HFFc6 (cell line): ENCODE measurements around the gene DDI2. TPM values are rescaled to one million over a fixed set of nuclear protein-coding genes. Genes with fewer than 3 reads are reported as not detected.

Experiments used
- DNase-seq: peaks from one replicate; pipeline ENCODE4 v3.0.0-alpha.2; 2018
- H3K27ac Mint-ChIP-seq: 2 replicates; pipeline ENCODE4 v1.8.0; 2020; ENCODE audit warnings: mild to moderate bottlenecking, mixed read lengths
- H3K27me3 Mint-ChIP-seq: 2 replicates; pipeline ENCODE4 v1.8.0; 2021; ENCODE audit warnings: mild to moderate bottlenecking, moderate library complexity, mixed read lengths; ENCODE audit not compliant: insufficient read depth
- H3K36me3 Mint-ChIP-seq: 2 replicates; pipeline ENCODE4 v1.8.0; 2021; ENCODE audit warnings: low read depth, mixed read lengths
- H3K4me1 Mint-ChIP-seq: 2 replicates; pipeline ENCODE4 v1.8.0; 2020; ENCODE audit warnings: low read depth, mixed read lengths
- H3K4me3 Mint-ChIP-seq: 2 replicates; pipeline ENCODE4 v1.8.0; 2020; ENCODE audit warnings: mild to moderate bottlenecking, moderate library complexity, mixed read lengths
- H3K9me3 Mint-ChIP-seq: 2 replicates; pipeline ENCODE4 v1.8.0; 2020; ENCODE audit warnings: mild to moderate bottlenecking, mixed read lengths
- total RNA-seq, 6 experiments: library from RNA; stranded (reverse); fragmentation: NEBNext Ultra II Directional; extraction: Animal tissue kit (Norgen Biotek cat#: 25700); gene quantifications; 2 replicates in 1 of 6; 3 replicates in 5 of 6; pipeline ENCODE4 v1.2.3, GENCODE V29; 2021
- TF ChIP-seq, protein P1 (sequence below): fragments of 200-600 bp; sonication (generic); IDR thresholded peaks from 2 replicates; pipeline ENCODE4 v1.5.0; 2021; ENCODE audit warnings: antibody characterized with exemption, mild to moderate bottlenecking

The DDI2 gene
- total RNA-seq, 6 experiments from 2014 or later: 11.6 to 15.3 (median 13.3) TPM

DNA sequence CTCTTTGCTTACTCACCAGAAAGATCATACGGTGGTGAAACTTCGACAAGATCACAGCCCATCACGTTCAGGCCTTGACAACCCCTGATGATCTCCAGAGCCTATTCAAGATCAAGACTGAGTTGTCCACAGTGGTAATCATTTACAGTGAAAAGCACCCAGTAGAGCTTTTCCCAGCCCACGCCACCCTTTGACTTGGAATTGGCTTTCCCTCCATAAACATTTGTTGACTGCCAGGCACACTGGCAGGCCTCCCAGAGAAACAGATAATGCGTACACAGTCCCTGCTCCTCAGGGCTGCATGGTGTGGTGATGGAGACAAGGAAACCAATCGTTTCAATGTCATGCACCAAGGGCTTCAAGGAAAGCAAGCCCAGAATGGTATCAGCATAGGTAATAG lies 42.5 kb upstream of the DDI2 start:
- DNase-seq: no peak
- Mint-ChIP-seq H3K36me3 (peaks cover 12% of the 10 kb centered on the region; the same call in 1 of the 2 replicates), H3K27me3 (no peaks in the 10 kb centered on the region; the same call in 1 of the 2 replicates), H3K4me3 (no peak overlapping the region), H3K4me1 (0 out of 2 replicates have a peak, but pooled peaks cover 5% of the 10 kb centered on the region), H3K9me3 (no peaks in the 10 kb centered on the region), H3K27ac (no peak overlapping the region)
- TF ChIP-seq, protein P1, sequence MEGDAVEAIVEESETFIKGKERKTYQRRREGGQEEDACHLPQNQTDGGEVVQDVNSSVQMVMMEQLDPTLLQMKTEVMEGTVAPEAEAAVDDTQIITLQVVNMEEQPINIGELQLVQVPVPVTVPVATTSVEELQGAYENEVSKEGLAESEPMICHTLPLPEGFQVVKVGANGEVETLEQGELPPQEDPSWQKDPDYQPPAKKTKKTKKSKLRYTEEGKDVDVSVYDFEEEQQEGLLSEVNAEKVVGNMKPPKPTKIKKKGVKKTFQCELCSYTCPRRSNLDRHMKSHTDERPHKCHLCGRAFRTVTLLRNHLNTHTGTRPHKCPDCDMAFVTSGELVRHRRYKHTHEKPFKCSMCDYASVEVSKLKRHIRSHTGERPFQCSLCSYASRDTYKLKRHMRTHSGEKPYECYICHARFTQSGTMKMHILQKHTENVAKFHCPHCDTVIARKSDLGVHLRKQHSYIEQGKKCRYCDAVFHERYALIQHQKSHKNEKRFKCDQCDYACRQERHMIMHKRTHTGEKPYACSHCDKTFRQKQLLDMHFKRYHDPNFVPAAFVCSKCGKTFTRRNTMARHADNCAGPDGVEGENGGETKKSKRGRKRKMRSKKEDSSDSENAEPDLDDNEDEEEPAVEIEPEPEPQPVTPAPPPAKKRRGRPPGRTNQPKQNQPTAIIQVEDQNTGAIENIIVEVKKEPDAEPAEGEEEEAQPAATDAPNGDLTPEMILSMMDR: no peak

DNA sequence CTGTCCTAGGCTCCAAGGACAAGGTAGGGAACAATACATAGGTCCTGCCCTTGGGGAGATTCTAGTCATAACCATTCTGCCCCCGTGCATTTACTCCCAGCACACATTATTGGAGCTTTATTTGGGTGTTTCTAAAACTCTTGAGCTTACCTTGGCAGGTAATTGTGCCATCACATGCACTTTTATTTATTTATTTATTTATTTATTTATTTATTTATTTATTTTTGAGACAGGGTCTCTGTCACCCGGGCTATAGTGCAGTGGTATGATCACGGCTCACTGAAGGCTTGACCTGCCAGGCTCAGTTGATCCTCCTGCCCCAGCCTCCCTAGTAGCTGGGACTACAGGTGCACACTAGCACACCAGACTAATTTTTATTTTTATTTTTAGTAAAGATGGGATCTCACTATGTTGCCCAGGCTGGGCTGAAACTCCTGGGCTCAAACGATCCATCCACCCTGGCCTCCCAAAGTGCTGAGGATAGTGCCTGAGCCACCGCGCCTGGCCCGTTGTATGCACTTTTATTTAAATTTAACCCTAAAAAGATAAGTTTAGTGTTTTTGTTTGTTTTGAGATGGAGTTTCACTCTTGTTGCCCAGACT lies 41.6 kb upstream of the DDI2 start:
- H3K36me3 Mint-ChIP-seq: peaks cover 8% of the 10 kb centered on the region; the same call in 1 of the 2 replicates
- TF ChIP-seq, protein P1: no peak
- no peak overlapping the region for H3K27ac Mint-ChIP-seq
- no peak overlapping the region for H3K4me3 Mint-ChIP-seq
- no peaks in the 10 kb centered on the region; the same call in 1 of the 2 replicates for H3K27me3 Mint-ChIP-seq
- H3K4me1 Mint-ChIP-seq: 0 out of 2 replicates have a peak, but pooled peaks cover 5% of the 10 kb centered on the region
- no peaks in the 10 kb centered on the region for H3K9me3 Mint-ChIP-seq
- no peak for DNase-seq

DNA sequence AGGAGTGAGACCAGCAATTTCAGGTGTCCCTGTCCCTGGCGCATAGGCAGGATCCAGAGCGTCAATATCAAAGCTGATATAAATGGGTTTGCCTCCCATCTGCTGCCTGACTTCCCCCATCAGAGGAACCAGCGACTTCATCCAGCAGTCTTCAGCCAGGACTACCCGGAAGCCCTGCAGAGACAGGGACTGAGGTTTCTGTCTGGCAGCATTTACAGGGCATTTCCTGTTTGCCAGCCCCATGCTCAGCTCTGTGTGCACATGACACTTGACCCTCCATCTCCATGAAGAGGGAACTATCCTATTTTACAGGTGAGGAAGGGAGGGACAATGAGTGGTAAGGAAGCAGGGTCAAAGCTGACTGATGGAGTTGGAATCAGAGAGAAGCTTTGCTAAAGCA lies 39.6 kb upstream of the DDI2 start:
- Mint-ChIP-seq H3K4me1 (no peaks in the 10 kb centered on the region), H3K27me3 (peaks cover 4% of the 10 kb centered on the region), H3K36me3 (no peaks in the 10 kb centered on the region), H3K4me3 (no peak overlapping the region), H3K27ac (no peak overlapping the region), H3K9me3 (no peaks in the 10 kb centered on the region)
- no peak for DNase-seq
- TF ChIP-seq, protein P1: no peak

DNA sequence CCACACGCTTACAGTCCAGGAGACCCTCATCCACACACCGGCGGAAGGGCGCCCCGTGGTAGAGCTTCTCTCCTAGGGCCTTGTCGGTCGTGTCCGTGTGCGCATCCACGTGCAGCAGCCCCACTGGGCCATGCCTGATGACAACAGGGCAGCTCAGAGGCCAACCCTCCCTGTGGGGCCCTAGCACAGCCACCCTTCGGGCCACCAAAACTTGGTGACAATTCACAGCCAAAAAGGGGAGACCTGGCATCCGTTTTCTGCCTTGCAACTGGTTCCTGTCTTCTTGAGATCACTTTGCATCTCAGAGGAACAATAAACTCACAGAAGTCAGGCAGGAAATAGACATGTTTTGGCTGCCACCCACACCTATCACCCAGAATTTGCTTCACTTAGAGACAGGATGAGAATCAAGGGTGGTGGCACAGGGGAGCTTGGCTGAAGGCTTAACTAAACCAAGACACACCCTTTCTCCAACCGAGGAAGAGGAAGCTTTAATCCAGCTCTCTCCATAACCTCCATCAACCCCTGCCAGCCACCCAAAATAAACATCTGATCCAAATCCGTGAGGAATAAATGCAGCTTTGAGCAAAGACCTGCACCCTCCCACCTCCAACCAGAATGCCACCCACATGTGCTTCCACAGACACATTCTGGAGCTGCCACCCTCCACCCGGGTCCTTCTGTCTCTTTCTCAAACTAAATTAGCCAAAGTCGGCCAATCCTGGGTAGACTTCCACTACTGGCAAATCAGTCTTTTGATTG lies 38.2 kb upstream of the DDI2 start:
- peaks cover 5% of the 10 kb centered on the region for H3K27me3 Mint-ChIP-seq
- no peak for DNase-seq
- no peaks in the 10 kb centered on the region for H3K4me1 Mint-ChIP-seq
- no peaks in the 10 kb centered on the region for H3K9me3 Mint-ChIP-seq
- no peak overlapping the region for H3K27ac Mint-ChIP-seq
- TF ChIP-seq, protein P1: no peak
- no peaks in the 10 kb centered on the region for H3K36me3 Mint-ChIP-seq
- H3K4me3 Mint-ChIP-seq: no peak overlapping the region

DNA sequence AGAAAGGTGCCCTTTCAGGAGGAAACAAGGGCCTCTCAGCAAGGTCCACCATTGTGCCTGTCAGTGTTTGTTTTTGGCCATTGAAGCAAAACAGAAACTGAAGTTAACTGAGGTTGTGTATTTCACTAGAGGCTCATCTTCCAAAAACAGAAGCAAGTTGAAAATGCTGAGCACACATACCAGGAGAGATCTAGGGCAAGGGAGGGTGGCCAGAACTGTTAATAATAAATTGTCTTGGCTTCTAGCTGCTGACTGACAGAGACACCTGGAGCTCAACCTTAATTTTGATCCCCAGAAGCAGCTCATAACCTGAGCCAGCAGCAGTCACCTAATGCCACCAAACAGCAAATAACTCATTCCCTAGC lies 37.6 kb upstream of the DDI2 start:
- Mint-ChIP-seq H3K4me3 (no peak overlapping the region), H3K9me3 (no peaks in the 10 kb centered on the region), H3K27ac (no peak overlapping the region), H3K4me1 (no peaks in the 10 kb centered on the region), H3K36me3 (no peaks in the 10 kb centered on the region), H3K27me3 (peaks cover 8% of the 10 kb centered on the region)
- DNase-seq: no peak
- TF ChIP-seq, protein P1: no peak
